K562 (cell line): ENCODE results near the gene PHKA1. TPM values are rescaled to one million over a fixed set of nuclear protein-coding genes. Genes with fewer than 3 reads are reported as not detected.

Source experiments
- SP1 ChIP-seq: sonication (generic); formaldehyde crosslinking; IDR thresholded peaks from 2 replicates; pipeline ENCODE4 v1.8.1; 2022; ENCODE audit warnings: mild to moderate bottlenecking, missing genetic modification reagents
- polyA plus RNA-seq, 8 experiments: library from polyadenylated mRNA; depleted of rRNA in 4 of 8; stranded (reverse) in 5 of 8; unstranded in 3 of 8; fragments of >200 nt; fragmentation: Nextera tagmentation in 2 of 8; fragmentation: Illumina TruSeq in 1 of 8; extraction: Ambion mirVana in 2 of 8; extraction: Trizol in 1 of 8; gene quantifications; 2 replicates each; pipeline versions ENCODE4 v1.2.1 to v1.2.3, GENCODE V29; 2011 to 2014; ENCODE audit warnings: inconsistent platforms in 1 of 8, missing spikeins in 1 of 8
- total RNA-seq, 7 experiments: library from RNA; depleted of rRNA in 6 of 7; stranded (reverse); fragments of >200 nt in 6 of 7; fragmentation: Illumina TruSeq in 2 of 7; extraction: Trizol in 2 of 7; gene quantifications; 2 replicates each; pipeline versions ENCODE4 v1.2.1 to v1.2.3, GENCODE V29; 2011 to 2021; ENCODE audit warnings: low replicate concordance in 1 of 7
- TF ChIP-seq, protein P1 (sequence below): fragments of 200-600 bp; sonication (generic); IDR thresholded peaks from one replicate; pipeline ENCODE4 v1.6.1; 2012; ENCODE audit warnings: mild to moderate bottlenecking, low read depth, low read length, inconsistent platforms
- TF ChIP-seq, protein P2 (sequence below): fragments of 250-450 bp; sonication (Bioruptor Pico); IDR thresholded peaks from 2 replicates; pipeline ENCODE4 v1.5.0; 2021; ENCODE audit warnings: mild to moderate bottlenecking, moderate library complexity
- TF ChIP-seq, protein P3 (sequence below): fragments of 250-450 bp; sonication (Bioruptor Pico); IDR thresholded peaks from 2 replicates; pipeline ENCODE4 v1.5.1; 2021; ENCODE audit warnings: mild to moderate bottlenecking
- TF ChIP-seq, protein P4 (sequence below): sonication (generic); formaldehyde crosslinking; IDR thresholded peaks from 2 replicates; pipeline ENCODE4 v1.8.1; 2023; ENCODE audit warnings: mild to moderate bottlenecking, missing genetic modification reagents

Gene PHKA1
- total and polyA plus RNA-seq, 9 of the 15 experiments (the other 6 are each of a cell fraction or from before 2014, with no cell fraction given): 2.4 to 9.6 (median 5.8) TPM

DNA sequence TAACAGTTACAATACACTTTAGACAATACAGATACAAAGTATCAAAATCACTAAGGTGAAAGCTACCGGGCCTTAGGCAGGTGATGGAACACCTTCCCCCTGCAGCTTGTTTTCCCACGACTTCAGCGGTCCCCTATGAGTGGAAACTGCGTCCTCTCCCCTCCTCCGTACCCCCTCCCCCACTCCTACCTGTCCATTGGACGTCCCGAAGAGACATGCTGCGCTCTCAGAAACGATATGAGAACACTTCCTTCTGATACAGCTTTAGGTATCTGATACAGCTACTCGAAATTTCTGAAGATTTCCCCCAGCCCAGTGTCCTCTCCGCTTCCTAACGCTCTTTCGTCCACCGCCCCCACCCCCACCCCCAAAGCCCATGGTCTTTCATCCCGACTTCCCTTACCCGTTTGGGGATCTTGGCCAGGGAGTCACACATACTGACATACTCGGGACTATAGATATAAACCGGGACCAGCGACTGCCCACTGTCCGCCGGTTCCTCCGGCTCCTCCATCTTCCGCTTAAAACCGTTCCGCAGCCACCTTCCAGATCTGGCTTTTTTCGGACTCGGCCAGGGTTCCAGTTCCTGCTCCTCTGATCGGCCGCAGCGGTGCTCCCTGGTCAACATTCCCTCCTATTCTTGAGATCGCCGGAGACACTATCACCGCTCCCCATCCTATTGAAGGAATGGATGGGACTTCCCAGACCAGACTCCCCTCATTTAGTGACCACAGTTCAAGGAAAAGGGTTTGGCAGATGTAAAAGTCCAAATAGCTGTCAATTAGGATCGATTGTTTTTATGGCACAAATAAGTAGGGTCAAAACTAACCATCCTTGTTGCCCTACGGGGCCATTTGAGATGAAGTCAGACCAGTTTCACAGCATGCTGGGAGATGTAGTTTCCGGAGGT lies 141.6 kb downstream of the PHKA1 start, which contains the start of gene HDAC8 (continued):
- TF ChIP-seq, protein P1, sequence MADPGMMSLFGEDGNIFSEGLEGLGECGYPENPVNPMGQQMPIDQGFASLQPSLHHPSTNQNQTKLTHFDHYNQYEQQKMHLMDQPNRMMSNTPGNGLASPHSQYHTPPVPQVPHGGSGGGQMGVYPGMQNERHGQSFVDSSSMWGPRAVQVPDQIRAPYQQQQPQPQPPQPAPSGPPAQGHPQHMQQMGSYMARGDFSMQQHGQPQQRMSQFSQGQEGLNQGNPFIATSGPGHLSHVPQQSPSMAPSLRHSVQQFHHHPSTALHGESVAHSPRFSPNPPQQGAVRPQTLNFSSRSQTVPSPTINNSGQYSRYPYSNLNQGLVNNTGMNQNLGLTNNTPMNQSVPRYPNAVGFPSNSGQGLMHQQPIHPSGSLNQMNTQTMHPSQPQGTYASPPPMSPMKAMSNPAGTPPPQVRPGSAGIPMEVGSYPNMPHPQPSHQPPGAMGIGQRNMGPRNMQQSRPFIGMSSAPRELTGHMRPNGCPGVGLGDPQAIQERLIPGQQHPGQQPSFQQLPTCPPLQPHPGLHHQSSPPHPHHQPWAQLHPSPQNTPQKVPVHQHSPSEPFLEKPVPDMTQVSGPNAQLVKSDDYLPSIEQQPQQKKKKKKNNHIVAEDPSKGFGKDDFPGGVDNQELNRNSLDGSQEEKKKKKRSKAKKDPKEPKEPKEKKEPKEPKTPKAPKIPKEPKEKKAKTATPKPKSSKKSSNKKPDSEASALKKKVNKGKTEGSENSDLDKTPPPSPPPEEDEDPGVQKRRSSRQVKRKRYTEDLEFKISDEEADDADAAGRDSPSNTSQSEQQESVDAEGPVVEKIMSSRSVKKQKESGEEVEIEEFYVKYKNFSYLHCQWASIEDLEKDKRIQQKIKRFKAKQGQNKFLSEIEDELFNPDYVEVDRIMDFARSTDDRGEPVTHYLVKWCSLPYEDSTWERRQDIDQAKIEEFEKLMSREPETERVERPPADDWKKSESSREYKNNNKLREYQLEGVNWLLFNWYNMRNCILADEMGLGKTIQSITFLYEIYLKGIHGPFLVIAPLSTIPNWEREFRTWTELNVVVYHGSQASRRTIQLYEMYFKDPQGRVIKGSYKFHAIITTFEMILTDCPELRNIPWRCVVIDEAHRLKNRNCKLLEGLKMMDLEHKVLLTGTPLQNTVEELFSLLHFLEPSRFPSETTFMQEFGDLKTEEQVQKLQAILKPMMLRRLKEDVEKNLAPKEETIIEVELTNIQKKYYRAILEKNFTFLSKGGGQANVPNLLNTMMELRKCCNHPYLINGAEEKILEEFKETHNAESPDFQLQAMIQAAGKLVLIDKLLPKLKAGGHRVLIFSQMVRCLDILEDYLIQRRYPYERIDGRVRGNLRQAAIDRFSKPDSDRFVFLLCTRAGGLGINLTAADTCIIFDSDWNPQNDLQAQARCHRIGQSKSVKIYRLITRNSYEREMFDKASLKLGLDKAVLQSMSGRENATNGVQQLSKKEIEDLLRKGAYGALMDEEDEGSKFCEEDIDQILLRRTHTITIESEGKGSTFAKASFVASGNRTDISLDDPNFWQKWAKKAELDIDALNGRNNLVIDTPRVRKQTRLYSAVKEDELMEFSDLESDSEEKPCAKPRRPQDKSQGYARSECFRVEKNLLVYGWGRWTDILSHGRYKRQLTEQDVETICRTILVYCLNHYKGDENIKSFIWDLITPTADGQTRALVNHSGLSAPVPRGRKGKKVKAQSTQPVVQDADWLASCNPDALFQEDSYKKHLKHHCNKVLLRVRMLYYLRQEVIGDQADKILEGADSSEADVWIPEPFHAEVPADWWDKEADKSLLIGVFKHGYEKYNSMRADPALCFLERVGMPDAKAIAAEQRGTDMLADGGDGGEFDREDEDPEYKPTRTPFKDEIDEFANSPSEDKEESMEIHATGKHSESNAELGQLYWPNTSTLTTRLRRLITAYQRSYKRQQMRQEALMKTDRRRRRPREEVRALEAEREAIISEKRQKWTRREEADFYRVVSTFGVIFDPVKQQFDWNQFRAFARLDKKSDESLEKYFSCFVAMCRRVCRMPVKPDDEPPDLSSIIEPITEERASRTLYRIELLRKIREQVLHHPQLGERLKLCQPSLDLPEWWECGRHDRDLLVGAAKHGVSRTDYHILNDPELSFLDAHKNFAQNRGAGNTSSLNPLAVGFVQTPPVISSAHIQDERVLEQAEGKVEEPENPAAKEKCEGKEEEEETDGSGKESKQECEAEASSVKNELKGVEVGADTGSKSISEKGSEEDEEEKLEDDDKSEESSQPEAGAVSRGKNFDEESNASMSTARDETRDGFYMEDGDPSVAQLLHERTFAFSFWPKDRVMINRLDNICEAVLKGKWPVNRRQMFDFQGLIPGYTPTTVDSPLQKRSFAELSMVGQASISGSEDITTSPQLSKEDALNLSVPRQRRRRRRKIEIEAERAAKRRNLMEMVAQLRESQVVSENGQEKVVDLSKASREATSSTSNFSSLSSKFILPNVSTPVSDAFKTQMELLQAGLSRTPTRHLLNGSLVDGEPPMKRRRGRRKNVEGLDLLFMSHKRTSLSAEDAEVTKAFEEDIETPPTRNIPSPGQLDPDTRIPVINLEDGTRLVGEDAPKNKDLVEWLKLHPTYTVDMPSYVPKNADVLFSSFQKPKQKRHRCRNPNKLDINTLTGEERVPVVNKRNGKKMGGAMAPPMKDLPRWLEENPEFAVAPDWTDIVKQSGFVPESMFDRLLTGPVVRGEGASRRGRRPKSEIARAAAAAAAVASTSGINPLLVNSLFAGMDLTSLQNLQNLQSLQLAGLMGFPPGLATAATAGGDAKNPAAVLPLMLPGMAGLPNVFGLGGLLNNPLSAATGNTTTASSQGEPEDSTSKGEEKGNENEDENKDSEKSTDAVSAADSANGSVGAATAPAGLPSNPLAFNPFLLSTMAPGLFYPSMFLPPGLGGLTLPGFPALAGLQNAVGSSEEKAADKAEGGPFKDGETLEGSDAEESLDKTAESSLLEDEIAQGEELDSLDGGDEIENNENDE: no peak
- TF ChIP-seq, protein P2, sequence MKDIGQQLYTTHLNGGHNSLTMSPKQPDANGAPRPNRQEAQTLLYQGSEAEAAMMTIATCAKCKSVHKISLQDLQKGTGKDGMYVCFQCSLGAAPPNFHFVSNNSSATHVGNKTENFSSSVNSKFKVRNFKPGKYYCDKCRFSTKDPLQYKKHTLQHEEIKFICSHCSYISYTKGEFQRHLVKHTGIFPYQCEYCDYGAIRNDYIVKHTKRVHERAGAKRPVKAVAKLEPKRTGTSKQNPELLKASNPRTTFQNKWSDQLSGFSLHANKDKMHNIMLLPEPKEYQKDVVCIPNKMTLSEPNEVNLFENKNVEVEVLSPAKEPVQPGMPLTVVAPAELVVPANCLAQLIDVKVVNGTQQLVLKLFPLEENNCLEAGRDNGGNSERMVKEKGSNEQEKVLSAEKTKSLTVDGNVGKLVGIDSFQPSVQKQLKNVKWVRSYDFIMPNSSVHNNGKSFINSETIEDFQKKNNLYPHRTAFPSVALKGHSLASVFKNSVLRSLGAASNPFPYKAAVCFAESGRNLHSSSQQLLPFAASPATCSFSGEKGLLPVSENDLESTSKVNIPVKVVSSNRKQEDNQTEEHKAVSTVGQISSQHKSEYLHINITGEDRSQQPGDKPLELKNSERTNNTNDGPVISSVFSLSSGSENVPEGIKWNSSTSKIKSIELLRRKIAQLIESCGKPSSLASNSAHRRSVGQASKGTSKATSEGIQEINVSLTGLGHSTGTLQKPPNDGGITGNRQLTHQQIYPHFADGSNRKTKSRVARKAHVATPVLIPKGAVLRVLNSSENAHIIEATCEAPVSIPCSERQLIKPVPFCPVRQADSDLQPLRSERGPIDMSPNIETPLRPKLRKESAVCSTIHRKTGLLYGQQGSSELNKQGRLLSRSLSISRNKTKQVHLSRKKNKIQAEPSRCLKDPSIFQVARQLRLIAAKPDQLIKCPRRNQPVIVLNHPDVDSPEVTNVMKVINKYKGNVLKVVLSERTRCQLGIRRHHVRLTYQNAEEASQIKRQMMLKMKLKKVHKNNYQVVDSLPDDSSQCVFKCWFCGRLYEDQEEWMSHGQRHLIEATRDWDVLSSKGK (CRISPR knock-in tag): no peak
- TF ChIP-seq, protein P3, sequence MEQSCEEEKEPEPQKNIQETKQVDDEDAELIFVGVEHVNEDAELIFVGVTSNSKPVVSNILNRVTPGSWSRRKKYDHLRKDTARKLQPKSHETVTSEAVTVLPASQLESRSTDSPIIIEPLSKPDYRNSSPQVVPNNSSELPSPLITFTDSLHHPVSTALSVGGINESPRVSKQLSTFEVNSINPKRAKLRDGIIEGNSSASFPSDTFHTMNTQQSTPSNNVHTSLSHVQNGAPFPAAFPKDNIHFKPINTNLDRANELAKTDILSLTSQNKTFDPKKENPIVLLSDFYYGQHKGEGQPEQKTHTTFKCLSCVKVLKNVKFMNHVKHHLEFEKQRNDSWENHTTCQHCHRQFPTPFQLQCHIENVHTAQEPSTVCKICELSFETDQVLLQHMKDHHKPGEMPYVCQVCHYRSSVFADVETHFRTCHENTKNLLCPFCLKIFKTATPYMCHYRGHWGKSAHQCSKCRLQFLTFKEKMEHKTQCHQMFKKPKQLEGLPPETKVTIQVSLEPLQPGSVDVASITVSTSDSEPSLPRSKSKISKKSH (CRISPR knock-in tag): no peak
- no peak for TF ChIP-seq SP1 (CRISPR knock-in tag)
- TF ChIP-seq, protein P4, sequence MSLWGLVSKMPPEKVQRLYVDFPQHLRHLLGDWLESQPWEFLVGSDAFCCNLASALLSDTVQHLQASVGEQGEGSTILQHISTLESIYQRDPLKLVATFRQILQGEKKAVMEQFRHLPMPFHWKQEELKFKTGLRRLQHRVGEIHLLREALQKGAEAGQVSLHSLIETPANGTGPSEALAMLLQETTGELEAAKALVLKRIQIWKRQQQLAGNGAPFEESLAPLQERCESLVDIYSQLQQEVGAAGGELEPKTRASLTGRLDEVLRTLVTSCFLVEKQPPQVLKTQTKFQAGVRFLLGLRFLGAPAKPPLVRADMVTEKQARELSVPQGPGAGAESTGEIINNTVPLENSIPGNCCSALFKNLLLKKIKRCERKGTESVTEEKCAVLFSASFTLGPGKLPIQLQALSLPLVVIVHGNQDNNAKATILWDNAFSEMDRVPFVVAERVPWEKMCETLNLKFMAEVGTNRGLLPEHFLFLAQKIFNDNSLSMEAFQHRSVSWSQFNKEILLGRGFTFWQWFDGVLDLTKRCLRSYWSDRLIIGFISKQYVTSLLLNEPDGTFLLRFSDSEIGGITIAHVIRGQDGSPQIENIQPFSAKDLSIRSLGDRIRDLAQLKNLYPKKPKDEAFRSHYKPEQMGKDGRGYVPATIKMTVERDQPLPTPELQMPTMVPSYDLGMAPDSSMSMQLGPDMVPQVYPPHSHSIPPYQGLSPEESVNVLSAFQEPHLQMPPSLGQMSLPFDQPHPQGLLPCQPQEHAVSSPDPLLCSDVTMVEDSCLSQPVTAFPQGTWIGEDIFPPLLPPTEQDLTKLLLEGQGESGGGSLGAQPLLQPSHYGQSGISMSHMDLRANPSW (CRISPR knock-in tag): no peak
